Measurements from ENCODE around the gene TFR2. TPM values are rescaled to one million over a fixed set of nuclear protein-coding genes. Genes with fewer than 3 reads are reported as not detected.
A peak's percentile ranks its signal among the peaks of the same experiment; 100 is the strongest.

TFR2 gene
- total RNA-seq, 1 donor: 1.2 TPM

GRCh38 chr7:100677308-100678267, 36.2 kb upstream of the TFR2 start:
- no peak for DNase-seq (ENCODE audit: low read depth)
- no peak for TF ChIP-seq CTCF (IDR thresholded peaks at IDR 0.05; ENCODE audit: insufficient read depth, low read length)
- H3K4me3 ChIP-seq (ENCODE audit: low read depth, low read length): no peak overlapping the region

GRCh38 chr7:100676501-100677306, 35.4 kb upstream of the TFR2 start:
- no peak for TF ChIP-seq CTCF (IDR thresholded peaks at IDR 0.05; ENCODE audit: insufficient read depth, low read length)
- H3K4me3 ChIP-seq (ENCODE audit: low read depth, low read length): peak overlapping the region; percentile 85

GRCh38 chr7:100675581-100676350, 34.4 kb upstream of the TFR2 start:
- peak overlapping the region; percentile 85 for H3K4me3 ChIP-seq (ENCODE audit: low read depth, low read length)
- TF ChIP-seq CTCF (IDR thresholded peaks at IDR 0.05; ENCODE audit: insufficient read depth, low read length): no peak
- DNase-seq (ENCODE audit: low read depth): peak; percentile 63

More at GRCh38 chr7:100676501-100677306, 35.4 kb upstream of the TFR2 start:
- DNase-seq (ENCODE audit: low read depth): no peak

GRCh38 chr7:100675105-100675451, 33.7 kb upstream of the TFR2 start:
- peak overlapping the region; percentile 85 for H3K4me3 ChIP-seq (ENCODE audit: low read depth, low read length)
- no peak for TF ChIP-seq CTCF (IDR thresholded peaks at IDR 0.05; ENCODE audit: insufficient read depth, low read length)
- no peak for DNase-seq (ENCODE audit: low read depth)

- TF ChIP-seq CTCF (IDR thresholded peaks at IDR 0.05; ENCODE audit: insufficient read depth, low read length): no peak
- H3K4me3 ChIP-seq (ENCODE audit: low read depth, low read length): peak overlapping the region; percentile 85
- no peak for DNase-seq (ENCODE audit: low read depth)
Observed at GRCh38 chr7:100674411-100675104, 33.2 kb upstream of the TFR2 start.

GRCh38 chr7:100673942-100674410, 32.6 kb upstream of the TFR2 start:
- no peak for TF ChIP-seq CTCF (IDR thresholded peaks at IDR 0.05; ENCODE audit: insufficient read depth, low read length)
- peak; percentile 38 for DNase-seq (ENCODE audit: low read depth)
- peak overlapping the region; percentile 85 for H3K4me3 ChIP-seq (ENCODE audit: low read depth, low read length)
